Fibroblast of gingiva (primary cell): Measurements from ENCODE around the gene USP2.

ENCODE experiments used
- DNase-seq: peaks from one replicate; pipeline ENCODE4 v3.0.0-alpha.2; 2011; ENCODE audit warnings: low read depth

USP2 gene

DNA sequence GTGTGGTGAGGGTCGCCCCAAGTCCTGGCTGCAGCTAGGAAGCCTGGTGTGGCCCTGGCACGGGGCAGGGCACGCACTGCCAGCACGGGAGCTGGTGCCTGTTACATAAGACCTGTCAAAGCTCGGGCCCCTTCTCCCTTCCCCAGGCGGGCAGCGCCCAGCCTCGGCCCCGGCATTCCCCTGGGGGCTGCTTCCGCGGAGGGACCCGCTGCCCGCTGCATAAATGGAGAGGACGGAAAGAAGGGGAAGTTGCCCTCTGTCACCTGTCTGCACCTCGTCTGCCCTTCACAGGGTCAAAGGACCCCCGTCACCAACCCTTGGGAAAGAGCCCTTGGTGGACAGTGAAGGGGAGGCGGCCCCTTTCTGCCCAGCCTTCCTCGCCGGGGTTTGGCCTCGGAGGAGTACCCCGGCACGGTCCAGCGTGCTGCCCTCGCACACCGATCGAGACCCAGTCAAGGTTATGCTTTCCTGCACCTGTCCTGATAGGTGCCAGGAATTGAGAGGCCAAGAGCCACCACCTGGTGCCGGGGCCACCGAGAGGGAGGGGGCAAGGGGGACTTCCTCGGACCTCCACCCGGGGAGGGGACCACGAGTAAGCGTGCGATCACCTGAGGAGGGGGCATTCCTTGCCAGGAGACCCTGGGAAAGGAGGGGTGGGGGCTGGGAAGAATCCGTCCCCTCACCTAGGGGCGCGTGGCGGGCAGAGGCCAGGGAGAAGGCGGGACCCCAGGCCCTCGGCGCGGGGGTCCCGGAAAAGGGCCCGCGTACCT, 18.2 kb downstream of the USP2 start:
- no peak for DNase-seq

DNA sequence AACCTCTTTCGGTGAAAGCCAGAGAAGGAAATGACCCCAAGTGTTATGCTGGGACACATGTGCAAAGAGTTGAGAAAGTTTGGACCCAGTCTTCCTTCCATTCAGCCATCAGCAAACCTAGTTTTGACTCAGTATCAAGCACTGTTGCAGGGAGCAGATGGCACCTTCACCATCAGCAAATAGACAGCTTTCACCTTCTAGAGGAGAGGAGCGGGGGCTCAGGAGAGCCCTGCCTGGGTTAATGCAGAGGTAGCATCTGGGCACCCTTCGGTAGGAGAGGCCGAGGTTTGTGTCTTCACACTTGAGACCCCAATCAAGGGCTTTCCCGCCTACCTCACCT, 18.8 kb downstream of the USP2 start:
- DNase-seq: no peak

DNA sequence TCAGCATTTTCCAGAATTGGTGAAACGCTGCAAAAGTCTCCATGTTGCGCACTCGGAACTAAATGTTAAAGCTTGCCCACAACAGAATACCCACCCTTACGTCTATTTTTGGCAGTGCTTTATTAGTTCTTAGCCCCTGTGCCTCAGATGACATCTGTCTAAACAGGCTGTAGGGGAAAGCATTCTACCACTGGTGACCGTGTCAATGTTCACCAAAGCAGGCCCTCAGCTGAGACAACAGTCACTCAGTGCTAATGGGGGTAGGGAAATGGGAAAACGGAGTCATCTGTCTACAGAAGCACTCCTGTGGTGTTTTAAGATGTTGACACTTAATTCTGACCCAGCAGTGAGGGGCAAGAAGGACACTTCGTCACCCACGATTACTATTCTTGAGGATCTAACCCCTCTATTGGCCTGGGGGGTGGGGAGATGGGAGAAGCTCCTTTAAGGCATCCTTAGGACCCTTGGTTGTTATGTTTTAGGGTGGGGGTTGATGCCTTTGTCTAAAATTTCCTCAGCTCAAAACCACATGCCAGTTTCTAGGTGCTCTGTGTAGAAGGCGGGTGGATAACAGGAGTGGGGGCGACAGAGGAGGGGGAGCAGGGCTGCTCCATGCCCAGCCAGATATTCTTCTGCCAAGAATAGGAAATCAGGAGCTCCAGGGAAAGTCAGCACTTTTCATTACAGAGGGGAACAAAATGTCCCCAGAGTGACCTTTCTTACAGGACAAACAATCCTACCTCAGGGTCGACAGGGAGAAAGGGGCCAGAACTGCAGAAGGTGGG, 19.4 kb downstream of the USP2 start:
- no peak for DNase-seq

DNA sequence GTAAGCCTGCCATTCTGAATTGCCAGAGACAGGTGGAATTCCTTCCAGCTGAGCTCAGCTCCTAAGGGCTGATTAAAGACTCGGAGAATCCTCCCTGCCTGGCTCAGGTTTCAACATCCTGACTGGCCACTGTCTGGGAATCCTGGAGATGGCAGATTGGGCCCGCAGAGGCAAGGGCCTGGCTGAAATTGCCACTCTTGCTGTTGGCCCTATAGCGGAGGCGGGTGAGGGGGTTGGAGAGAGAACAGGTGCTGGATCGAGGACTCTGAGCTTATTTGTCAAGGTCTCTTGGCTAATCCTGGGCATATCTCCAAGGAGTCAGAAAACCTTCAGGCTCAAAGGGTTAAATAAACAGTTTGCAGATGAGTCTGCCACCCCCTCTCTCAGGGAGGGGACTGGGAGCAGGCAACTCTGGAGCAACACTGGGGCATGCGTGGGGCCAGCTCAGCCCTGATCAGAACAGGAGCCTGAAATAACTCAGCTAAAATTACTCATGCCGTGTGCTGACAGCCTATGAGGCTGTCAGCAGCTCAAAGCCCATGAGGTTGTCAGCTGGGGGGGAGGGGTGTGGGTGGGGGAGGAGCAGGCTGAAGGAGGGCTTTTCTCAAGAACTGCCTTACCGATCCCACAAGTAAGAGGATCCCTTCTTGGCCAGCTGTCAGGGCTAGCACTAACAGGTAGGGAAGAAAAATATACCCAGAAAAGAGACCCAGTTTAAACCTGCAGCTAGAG, 20.3 kb downstream of the USP2 start:
- peak; percentile 60 for DNase-seq

DNA sequence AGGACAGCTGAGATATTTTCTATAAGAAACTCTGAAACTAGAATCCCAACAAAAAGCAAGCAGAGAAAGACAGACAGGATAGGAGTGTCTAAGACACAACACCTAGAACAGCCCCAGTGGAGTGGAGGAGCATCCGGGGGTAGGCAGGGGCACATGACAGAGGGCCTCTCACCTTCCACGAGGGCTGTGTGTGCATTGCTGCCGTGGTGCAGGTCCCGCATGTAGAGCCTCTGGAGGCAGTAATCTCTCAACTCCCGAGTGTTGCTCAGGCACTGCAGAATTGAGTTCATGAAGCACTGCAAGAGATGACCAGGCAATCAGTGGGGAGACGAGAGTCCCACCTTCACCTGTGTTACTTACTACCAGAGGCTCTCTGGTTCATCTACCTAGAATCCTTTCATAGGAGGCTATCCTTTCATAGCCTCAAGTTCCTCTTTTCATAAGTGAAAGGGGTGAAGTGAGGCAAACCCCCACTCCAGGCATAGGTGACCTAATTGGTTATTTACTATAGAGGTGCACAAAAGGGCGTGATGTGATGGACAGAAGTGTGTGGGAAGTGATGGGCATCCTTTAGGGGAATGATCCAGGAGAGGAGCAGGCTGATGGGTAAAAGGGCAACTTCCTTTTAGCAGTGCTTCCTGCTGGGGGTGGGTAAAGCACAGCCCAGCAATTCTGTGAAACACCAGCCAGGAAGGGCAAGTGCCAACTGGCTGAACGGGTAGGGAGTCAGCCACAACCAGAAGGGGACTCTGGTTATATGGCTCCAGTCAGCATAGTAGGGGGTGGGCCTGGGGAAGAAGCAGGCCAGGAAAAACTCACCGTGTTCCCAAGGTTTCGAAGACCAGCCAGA, 21.9 kb downstream of the USP2 start:
- no peak for DNase-seq

DNA sequence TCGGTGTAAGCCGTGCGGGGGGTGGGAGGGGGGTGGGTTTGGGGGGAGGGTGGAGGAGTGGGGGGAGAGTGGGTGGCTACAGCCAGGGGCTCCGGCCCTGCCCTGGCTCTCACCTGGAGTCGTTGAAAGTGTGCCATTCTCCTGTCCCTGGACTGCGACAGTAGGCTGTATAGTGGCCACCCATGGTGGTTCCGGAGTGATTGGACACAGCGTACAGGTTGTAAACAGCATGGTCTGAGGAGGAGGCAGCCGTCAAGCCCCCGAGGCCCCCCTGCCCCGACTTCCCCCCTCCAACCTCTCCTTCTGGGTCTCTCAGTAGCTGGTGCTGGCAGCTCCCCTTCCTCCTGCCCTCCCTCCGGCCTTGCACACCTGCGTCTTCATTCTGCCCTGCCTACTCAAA, 24.4 kb downstream of the USP2 start:
- DNase-seq: no peak

DNA sequence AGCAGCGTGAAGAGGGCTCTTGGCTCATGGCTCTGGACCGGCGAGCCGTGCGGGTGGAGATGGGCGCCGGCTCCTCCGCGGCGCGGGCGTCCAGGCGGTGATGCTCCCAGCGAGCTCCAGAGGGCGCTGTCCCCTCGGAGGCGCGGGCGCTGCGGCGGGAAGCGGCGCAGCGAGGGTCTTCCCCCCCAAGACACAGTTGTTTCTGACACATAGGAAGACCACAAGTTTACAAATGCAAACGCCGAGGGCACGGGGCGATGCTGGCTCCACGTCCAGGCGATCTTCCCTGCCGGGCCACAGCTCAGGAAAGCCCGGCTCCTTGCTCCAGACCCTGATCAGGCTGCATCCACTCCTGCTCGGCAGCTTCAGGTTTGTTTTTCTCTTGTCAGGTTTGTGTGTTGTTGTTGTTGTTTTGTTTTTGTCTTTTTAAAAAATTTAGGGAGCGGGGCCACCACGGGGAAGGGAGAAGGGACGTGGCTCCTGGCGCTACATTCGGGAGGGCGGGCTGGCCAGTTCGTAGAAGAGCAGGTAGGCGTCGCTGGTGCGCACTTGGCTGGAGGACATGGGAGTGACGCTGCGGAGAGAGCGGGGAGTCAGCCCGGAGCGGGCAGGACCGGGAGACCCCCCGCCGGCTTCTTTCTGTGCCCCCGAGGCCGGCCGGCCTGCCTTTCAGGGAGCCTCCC, 25.0 kb downstream of the USP2 start:
- peak; percentile 61 for DNase-seq

GRCh38 chr11:119355091-119355843, 26.2 kb downstream of the USP2 start:
- DNase-seq: no peak

GRCh38 chr11:119352857-119353260, 28.6 kb downstream of the USP2 start:
- DNase-seq: no peak

- DNase-seq: no peak
Measured at GRCh38 chr11:119351232-119351631, 30.3 kb downstream of the USP2 start.

GRCh38 chr11:119350302-119350701, 31.2 kb downstream of the USP2 start:
- DNase-seq: no peak

DNA sequence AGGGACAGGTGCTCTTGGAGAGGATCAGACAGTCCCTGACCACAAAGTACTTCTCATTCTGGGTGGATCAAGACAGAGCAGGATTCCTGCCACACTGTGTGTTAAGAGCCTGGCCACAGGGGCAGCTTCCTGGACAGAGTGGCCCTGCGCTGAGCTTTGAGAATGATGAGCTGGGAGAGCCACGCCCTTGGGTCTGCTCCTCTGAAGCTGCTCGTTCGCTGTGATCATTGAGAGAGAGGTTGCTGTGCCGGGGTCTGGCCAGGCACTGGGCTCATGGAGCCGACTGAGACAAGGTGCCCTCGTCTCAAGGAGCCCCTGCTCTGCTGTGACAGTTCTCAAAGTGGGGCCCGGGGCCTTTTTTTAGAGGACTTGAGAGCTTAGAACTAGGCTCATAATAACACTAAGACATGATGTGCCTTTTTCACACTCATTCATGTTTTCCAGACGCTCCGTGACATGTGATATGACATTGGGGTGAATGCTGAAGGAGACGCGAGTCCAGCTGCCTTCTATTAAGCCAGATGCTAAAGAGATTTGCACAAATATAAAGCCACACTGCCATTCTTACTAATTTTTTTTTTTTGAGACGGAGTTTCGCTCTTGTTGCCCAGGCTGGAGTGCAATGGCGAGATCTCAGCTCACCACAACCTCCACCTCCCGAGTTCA, 33.4 kb downstream of the USP2 start:
- peak; percentile 35 for DNase-seq

GRCh38 chr11:119347242-119347641, 34.2 kb downstream of the USP2 start:
- peak; percentile 87 for DNase-seq

DNA sequence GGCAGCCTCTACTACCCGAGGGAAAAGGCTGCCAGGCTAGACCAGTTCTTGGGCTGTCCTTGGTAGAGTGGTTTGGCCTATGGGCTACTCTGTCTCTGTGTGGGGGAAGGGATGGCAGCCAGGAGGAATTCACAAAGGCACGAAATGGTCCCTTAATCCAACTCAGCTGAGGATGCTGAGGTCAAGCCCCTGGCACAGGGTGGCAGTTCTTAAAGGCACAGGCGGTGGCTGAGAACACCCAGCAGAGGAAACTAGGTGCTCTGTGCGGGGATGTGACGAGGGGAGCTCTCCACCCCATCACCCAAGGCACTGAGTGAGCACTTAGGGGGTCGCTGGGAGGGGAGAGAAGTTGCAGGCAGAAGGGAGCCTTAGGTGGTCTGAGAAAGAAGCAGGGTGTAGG, 34.9 kb downstream of the USP2 start, which contains the start of gene MFRP:
TSS of gene MFRP (minus strand) at position 101 of the 400 bp plus-strand sequence. CDS start 192 bp downstream, outside the sequence.
- no peak for DNase-seq

- DNase-seq: no peak
Measured at GRCh38 chr11:119345685-119346084, 35.8 kb downstream of the USP2 start.

GRCh38 chr11:119344291-119345010, 37.0 kb downstream of the USP2 start:
- DNase-seq: no peak

DNA sequence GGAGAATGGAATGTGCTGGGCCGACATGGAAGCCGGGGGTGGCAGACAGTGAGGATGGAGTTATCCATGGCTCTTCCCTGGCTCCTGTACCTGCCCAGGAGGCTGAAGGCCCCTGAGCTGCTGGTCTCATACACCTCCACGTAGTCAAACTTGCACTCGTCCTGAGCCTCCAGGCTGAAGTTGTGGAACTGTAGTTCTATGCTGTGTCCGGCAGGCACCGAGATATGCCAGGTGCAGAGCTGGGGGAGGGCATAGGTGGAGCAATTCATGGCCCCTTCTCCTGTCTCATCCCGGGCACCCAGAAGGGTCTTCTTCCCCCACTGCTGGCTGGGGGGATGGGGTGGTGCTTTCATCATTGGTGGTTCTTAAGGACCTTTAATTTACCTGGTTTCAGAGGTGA, 37.8 kb downstream of the USP2 start:
- no peak for DNase-seq

DNA sequence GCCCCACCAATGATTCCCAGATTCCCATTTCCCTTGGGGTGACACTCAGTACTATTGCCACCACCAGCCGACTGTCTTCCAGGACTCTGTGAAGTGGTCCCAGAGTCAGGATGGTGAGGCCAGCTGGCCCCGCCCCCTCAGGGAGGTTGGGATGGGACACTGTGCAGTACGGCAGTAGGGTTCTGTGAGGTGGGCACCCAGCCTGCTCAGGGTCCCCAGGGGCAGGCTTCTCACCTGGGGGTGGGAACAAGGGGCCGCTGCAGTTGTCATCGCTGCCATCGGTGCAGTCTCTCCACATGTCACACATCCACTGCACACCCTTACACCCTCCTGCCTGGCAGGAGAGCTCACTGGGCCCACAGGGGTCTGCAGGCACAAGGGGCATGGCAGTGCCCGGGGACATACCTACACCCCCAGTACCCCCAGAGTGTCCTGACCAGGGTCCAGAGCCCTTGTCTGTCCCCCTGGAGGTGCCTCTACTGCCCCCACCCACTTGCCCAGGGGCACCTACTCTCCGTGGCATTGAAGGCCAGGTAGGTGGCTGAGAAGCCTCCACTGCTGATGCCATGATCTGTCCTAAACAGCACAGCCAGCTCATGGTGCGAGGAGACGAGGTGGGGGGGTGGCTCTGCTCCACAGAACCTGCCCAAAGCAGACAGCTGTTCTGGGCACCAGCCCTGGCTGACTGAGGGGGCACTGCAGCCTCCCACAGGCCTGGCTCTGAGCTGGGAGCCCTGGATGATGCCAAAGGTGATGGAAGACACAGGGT, 38.9 kb downstream of the USP2 start:
- no peak for DNase-seq

DNA sequence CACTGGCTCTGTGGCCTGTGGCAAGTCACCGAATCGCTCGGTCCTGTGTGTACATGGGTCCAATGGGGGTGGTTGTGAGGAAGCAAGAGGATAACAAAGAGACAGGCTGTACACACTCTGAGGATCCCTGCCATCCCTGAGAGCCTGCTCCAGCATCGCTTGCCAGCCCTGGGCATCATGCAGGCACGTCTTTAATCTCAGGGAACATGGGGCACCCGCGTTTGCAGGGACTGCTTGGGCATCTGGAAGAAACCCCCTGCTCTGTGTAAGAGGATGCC, 39.5 kb downstream of the USP2 start:
- no peak for DNase-seq
